ENCODE results near the gene FOXK1.

Gene FOXK1

GRCh38 chr7:4769761-4770160 lies 87.7 kb downstream of the FOXK1 start:
- Histone ChIP-seq H3K4me3 (ENCODE audit: low read length) (no peak overlapping the region), H3K9ac (ENCODE audit: low read depth, low read length) (no peak overlapping the region), H3K9me3 (ENCODE audit: insufficient read depth, low read depth, low read length) (no peaks in the 10 kb centered on the region), H3K27me3 (ENCODE audit: insufficient read depth, low read length) (no peaks in the 10 kb centered on the region), H3K36me3 (ENCODE audit: insufficient read depth, low read length) (no peaks in the 10 kb centered on the region), H3K4me1 (ENCODE audit: insufficient read depth, low read length) (0 out of 2 replicates have a peak, but pooled peaks cover 4% of the 10 kb centered on the region), H3K27ac (ENCODE audit: low read depth, low read length) (no peak overlapping the region)
- 96% methylated on average over 7 of the region's 7 CpGs for WGBS

DNA sequence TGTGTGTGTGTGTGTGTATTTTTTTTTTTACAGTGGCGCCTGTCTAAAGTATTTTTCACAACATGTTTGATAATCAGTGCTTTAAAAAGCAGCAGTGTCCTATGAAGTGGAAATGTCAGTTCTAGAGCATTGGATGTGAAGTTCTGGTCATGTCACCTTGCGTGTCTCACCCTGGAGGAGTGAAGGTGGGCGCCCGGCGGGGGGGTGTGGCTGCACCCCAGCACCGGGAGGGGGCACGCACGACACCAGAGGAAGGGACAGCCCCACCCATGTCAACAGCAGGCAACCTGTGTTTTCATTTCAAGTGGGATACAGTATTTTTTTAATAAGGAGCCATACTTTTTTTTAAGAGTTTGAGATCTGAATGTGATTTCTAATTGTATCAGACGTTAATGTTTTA lies 88.8 kb downstream of the FOXK1 start:
- no peak overlapping the region for H3K27ac ChIP-seq (ENCODE audit: low read depth, low read length)
- no peaks in the 10 kb centered on the region for H3K27me3 ChIP-seq (ENCODE audit: insufficient read depth, low read length)
- H3K9me3 ChIP-seq (ENCODE audit: insufficient read depth, low read depth, low read length): no peaks in the 10 kb centered on the region
- 0 out of 2 replicates have a peak, but pooled peaks cover 4% of the 10 kb centered on the region for H3K4me1 ChIP-seq (ENCODE audit: insufficient read depth, low read length)
- H3K36me3 ChIP-seq (ENCODE audit: insufficient read depth, low read length): no peaks in the 10 kb centered on the region
- WGBS: 95% methylated on average over 8 of the region's 9 CpGs
- H3K9ac ChIP-seq (ENCODE audit: low read depth, low read length): no peak overlapping the region
- H3K4me3 ChIP-seq (ENCODE audit: low read length): no peak overlapping the region

- H3K4me1 ChIP-seq (ENCODE audit: insufficient read depth, low read length): peaks cover 4% of the 10 kb centered on the region; the same call in 1 of the 2 replicates
Measured at GRCh38 chr7:4771737-4772136, 89.6 kb downstream of the FOXK1 start.

GRCh38 chr7:4772306-4772705 lies 90.2 kb downstream of the FOXK1 start:
- 93% methylated on average over 6 of the region's 6 CpGs for WGBS
- Histone ChIP-seq H3K4me1 (ENCODE audit: insufficient read depth, low read length) (peaks cover 4% of the 10 kb centered on the region; the same call in 1 of the 2 replicates), H3K4me3 (ENCODE audit: low read length) (no peak overlapping the region), H3K9ac (ENCODE audit: low read depth, low read length) (no peak overlapping the region), H3K36me3 (ENCODE audit: insufficient read depth, low read length) (no peaks in the 10 kb centered on the region; the same call in 1 of the 2 replicates), H3K9me3 (ENCODE audit: insufficient read depth, low read depth, low read length) (no peaks in the 10 kb centered on the region), H3K27me3 (ENCODE audit: insufficient read depth, low read length) (no peaks in the 10 kb centered on the region), H3K27ac (ENCODE audit: low read depth, low read length) (no peak overlapping the region)

More at GRCh38 chr7:4771737-4772136, 89.6 kb downstream of the FOXK1 start:
- Histone ChIP-seq H3K27me3 (ENCODE audit: insufficient read depth, low read length) (no peaks in the 10 kb centered on the region), H3K36me3 (ENCODE audit: insufficient read depth, low read length) (no peaks in the 10 kb centered on the region), H3K4me3 (ENCODE audit: low read length) (no peak overlapping the region), H3K9ac (ENCODE audit: low read depth, low read length) (no peak overlapping the region), H3K9me3 (ENCODE audit: insufficient read depth, low read depth, low read length) (no peaks in the 10 kb centered on the region), H3K27ac (ENCODE audit: low read depth, low read length) (no peak overlapping the region)
- 93% methylated on average over 9 of the region's 9 CpGs for WGBS

GRCh38 chr7:4774007-4774406 lies 91.9 kb downstream of the FOXK1 start:
- Histone ChIP-seq H3K27me3 (ENCODE audit: insufficient read depth, low read length) (no peaks in the 10 kb centered on the region), H3K4me1 (ENCODE audit: insufficient read depth, low read length) (peaks cover 4% of the 10 kb centered on the region; the same call in 1 of the 2 replicates), H3K4me3 (ENCODE audit: low read length) (0 out of 2 replicates have a peak overlapping the region, but pooled peaks have one; percentile 97), H3K27ac (ENCODE audit: low read depth, low read length) (no peak overlapping the region), H3K9me3 (ENCODE audit: insufficient read depth, low read depth, low read length) (no peaks in the 10 kb centered on the region), H3K9ac (ENCODE audit: low read depth, low read length) (no peak overlapping the region), H3K36me3 (ENCODE audit: insufficient read depth, low read length) (no peaks in the 10 kb centered on the region; the same call in 1 of the 2 replicates)
- WGBS: 91% methylated on average over 12 of the region's 12 CpGs

DNA sequence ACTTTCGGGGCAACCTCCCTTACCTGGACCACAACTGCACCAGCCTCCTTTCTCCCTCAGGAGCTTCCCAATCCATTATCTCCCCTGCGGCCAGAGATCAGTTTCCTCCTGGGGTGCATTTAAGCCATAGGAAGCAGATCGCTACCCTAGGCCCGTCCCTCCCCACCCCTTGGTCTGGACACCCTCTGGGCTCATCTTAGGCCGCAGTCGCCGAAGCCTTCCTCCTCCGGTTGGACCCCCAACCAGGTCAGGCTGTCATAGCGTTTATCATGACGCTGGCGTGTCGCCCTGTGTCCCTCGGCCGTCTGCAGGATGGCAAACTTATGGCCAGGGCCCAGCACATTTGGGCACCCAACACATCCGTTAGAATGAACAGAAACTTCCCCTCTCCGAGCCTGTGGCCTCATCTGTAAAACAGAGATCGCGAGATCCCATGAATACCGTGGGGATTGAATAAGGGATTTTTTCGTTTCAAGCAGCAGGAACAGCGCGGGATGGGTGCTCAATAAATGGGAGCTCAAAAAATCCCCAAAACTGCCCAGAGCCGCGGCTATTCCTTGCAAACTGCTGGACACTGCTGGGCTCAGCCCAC lies 92.7 kb downstream of the FOXK1 start:
- Histone ChIP-seq H3K9me3 (ENCODE audit: insufficient read depth, low read depth, low read length) (no peaks in the 10 kb centered on the region), H3K27me3 (ENCODE audit: insufficient read depth, low read length) (no peaks in the 10 kb centered on the region), H3K4me3 (ENCODE audit: low read length) (peak overlapping the region; percentile 97), H3K36me3 (ENCODE audit: insufficient read depth, low read length) (no peaks in the 10 kb centered on the region; the same call in 1 of the 2 replicates), H3K27ac (ENCODE audit: low read depth, low read length) (peak overlapping the region; percentile 88), H3K9ac (ENCODE audit: low read depth, low read length) (peak overlapping the region; percentile 92), H3K4me1 (ENCODE audit: insufficient read depth, low read length) (peaks cover 4% of the 10 kb centered on the region; the same call in 1 of the 2 replicates)
- WGBS: 26% methylated on average over 24 of the region's 24 CpGs

GRCh38 chr7:4775250-4775847 lies 93.3 kb downstream of the FOXK1 start, which contains the start of gene AP5Z1:
TSS of gene AP5Z1 (plus strand) at chr7:4775623. CDS start at chr7:4775716, 93 bp downstream.
- peaks cover 4% of the 10 kb centered on the region; the same call in 1 of the 2 replicates for H3K4me1 ChIP-seq (ENCODE audit: insufficient read depth, low read length)
- no peaks in the 10 kb centered on the region; the same call in 1 of the 2 replicates for H3K36me3 ChIP-seq (ENCODE audit: insufficient read depth, low read length)
- under 1% methylated on average over 55 of the region's 55 CpGs for WGBS
- peak within 1 kb of the TSS; percentile 88 for H3K27ac ChIP-seq (ENCODE audit: low read depth, low read length)
- peak within 1 kb of the TSS; percentile 97 for H3K4me3 ChIP-seq (ENCODE audit: low read length)
- no peaks in the 10 kb centered on the region for H3K27me3 ChIP-seq (ENCODE audit: insufficient read depth, low read length)
- H3K9ac ChIP-seq (ENCODE audit: low read depth, low read length): peak within 1 kb of the TSS; percentile 92
- H3K9me3 ChIP-seq (ENCODE audit: insufficient read depth, low read depth, low read length): no peaks in the 10 kb centered on the region

DNA sequence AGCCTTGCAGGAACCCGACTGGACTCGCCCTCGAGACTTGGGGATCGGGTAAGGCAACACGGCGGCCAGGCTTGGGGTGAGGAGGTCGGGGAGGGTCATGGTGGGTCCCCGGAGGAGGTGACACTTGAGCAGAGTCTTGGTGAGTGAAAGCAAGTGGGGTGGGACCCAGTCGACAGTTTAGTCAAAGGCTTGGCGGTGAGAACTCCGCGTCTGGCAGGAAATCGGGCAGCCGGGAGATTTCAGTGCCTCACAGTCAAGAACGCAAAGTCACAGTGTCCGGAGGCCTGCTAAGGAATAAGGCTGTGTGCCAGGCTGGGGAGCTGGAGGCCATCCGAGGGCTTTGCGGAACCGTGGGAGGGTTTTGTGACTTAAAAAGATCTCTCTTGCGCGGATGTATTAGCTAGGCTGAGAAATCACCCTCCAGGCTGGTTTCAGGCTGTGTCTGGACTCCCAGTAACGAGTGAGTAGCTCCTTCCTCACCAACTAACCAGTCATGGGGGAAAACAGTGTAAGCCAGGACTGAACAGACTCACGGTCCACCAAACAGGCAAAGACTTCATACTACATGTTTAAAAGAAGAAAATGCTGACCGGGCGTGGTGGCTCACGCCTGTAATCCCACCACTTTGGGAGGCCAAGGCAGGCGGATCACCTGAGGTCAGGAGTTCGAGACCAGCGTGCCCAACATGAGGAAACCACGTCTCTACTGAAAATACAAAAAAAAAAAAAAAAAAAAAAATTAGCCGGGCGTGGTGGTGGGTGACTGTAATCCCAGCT lies 93.9 kb downstream of the FOXK1 start:
- no peaks in the 10 kb centered on the region for H3K27me3 ChIP-seq (ENCODE audit: insufficient read depth, low read length)
- H3K4me3 ChIP-seq (ENCODE audit: low read length): peak overlapping the region; percentile 97
- no peaks in the 10 kb centered on the region for H3K9me3 ChIP-seq (ENCODE audit: insufficient read depth, low read depth, low read length)
- peak overlapping the region; percentile 92 for H3K9ac ChIP-seq (ENCODE audit: low read depth, low read length)
- H3K36me3 ChIP-seq (ENCODE audit: insufficient read depth, low read length): peaks cover 4% of the 10 kb centered on the region
- H3K4me1 ChIP-seq (ENCODE audit: insufficient read depth, low read length): peaks cover 4% of the 10 kb centered on the region; the same call in 1 of the 2 replicates
- peak overlapping the region; percentile 52 for H3K27ac ChIP-seq (ENCODE audit: low read depth, low read length)
- 27% methylated on average over 31 of the region's 32 CpGs for WGBS

DNA sequence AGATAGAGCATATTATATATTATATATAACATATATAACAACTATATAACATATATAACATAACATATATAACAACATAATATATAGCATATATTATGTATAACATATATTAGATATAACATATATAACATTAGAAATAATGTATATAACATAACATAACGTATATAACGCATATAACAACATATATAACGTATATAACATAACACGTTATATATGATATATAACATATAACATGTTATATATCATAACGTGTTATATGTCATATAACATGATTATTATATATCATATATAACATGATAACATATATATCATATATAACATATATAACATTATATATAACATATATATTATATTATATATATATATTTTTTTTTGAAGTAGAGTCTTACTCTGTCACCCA lies 97.0 kb downstream of the FOXK1 start:
- Histone ChIP-seq H3K36me3 (ENCODE audit: insufficient read depth, low read length) (peaks cover 21% of the 10 kb centered on the region), H3K4me1 (ENCODE audit: insufficient read depth, low read length) (peaks cover 4% of the 10 kb centered on the region; the same call in 1 of the 2 replicates), H3K9me3 (ENCODE audit: insufficient read depth, low read depth, low read length) (no peaks in the 10 kb centered on the region), H3K27me3 (ENCODE audit: insufficient read depth, low read length) (no peaks in the 10 kb centered on the region), H3K4me3 (ENCODE audit: low read length) (no peak overlapping the region), H3K9ac (ENCODE audit: low read depth, low read length) (no peak overlapping the region), H3K27ac (ENCODE audit: low read depth, low read length) (no peak overlapping the region)
- no CpG with 5 or more reads among the region's 5 CpGs for WGBS

DNA sequence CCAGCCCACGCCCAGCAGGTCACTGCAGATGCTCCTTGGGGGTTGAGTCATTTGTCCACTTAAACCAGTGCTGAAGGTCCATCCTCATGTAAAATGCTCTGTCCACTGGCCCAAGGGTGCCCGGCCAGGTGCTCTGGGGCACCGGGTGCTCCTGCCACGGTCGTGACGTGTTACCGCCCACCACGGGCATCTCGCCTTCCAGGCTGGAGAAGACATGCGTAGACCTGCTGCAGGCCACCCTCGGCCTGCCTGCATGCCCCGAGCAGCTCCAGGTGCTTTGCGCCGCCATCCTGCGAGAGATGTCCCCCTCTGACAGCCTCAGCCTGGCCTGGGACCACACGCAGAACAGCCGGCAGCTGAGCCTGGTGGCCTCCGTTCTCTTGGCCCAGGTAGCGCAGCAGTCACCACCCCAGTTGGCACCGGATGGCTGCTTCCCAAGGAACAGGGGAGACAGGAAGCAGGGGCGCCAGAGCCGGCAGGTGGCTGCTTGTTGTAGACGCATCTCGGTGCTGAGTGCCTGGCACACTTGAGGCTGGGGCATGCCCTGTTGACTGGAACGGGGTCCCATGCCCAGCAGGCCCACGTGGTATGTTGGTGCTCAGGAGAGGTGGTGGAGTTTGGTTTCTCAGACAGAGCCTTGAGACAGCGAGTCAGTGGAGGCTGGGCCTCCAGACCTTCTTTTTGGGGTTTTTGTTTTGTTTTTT lies 99.4 kb downstream of the FOXK1 start:
- Histone ChIP-seq H3K27me3 (ENCODE audit: insufficient read depth, low read length) (no peaks in the 10 kb centered on the region), H3K4me3 (ENCODE audit: low read length) (no peak overlapping the region), H3K36me3 (ENCODE audit: insufficient read depth, low read length) (peaks cover 39% of the 10 kb centered on the region), H3K9ac (ENCODE audit: low read depth, low read length) (no peak overlapping the region), H3K4me1 (ENCODE audit: insufficient read depth, low read length) (no peaks in the 10 kb centered on the region), H3K27ac (ENCODE audit: low read depth, low read length) (no peak overlapping the region), H3K9me3 (ENCODE audit: insufficient read depth, low read depth, low read length) (no peaks in the 10 kb centered on the region)
- WGBS: 97% methylated on average over 27 of the region's 27 CpGs

All from HUES64 (cell line).